Measurements from ENCODE around the gene GDAP1L1.

Gene GDAP1L1

GRCh38 chr20:44268802-44269201, 21.7 kb downstream of the GDAP1L1 start:
- Histone ChIP-seq H3K79me2 (ENCODE audit: insufficient read depth, low read length) (no peaks in the 10 kb centered on the region), H3K27me3 (ENCODE audit: insufficient read depth, low read length, poor library complexity) (no peaks in the 10 kb centered on the region), H3K9me3 (ENCODE audit: insufficient read depth, low read length, severe bottlenecking) (no peaks in the 10 kb centered on the region), H4K20me1 (ENCODE audit: insufficient read depth, low read length) (0 out of 2 replicates have a peak, but pooled peaks cover 5% of the 10 kb centered on the region), H3K4me2 (ENCODE audit: insufficient read depth, low read length) (no peak overlapping the region), H3K9ac (ENCODE audit: low read depth, low read length) (no peak overlapping the region), H2AFZ (ENCODE audit: low read depth, low read length) (no peak overlapping the region), H3K27ac (ENCODE audit: low read length) (no peak overlapping the region), H3K4me3 (ENCODE audit: low read depth in 1 of 2, low read length in 2 of 2) (no peak overlapping the region), H3K4me1 (ENCODE audit: insufficient read depth, low read length) (no peaks in the 10 kb centered on the region), H3K36me3 (ENCODE audit: insufficient read depth, low read length) (no peaks in the 10 kb centered on the region)
- ATAC-seq (ENCODE audit: insufficient read depth, low read depth) (no peak), DNase-seq (no peak)
- TF ChIP-seq CTCF (IDR thresholded peaks at IDR 0.05; ENCODE audit: borderline replicate concordance, extremely low read depth, low read length, poor library complexity, severe bottlenecking) (no peak), EZH2 (IDR thresholded peaks at IDR 0.05; ENCODE audit: borderline replicate concordance, low read depth, low read length, severe bottlenecking) (no peak)

GRCh38 chr20:44271915-44272663, 25.0 kb downstream of the GDAP1L1 start:
- DNase-seq: peak; percentile 9
- Histone ChIP-seq H3K9ac (ENCODE audit: low read depth, low read length) (no peak overlapping the region), H3K27me3 (ENCODE audit: insufficient read depth, low read length, poor library complexity) (no peaks in the 10 kb centered on the region), H3K4me3 (ENCODE audit: low read depth in 1 of 2, low read length in 2 of 2) (no peak overlapping the region), H3K79me2 (ENCODE audit: insufficient read depth, low read length) (no peaks in the 10 kb centered on the region), H3K4me2 (ENCODE audit: insufficient read depth, low read length) (no peak overlapping the region), H3K9me3 (ENCODE audit: insufficient read depth, low read length, severe bottlenecking) (no peaks in the 10 kb centered on the region), H3K4me1 (ENCODE audit: insufficient read depth, low read length) (no peaks in the 10 kb centered on the region), H3K36me3 (ENCODE audit: insufficient read depth, low read length) (no peaks in the 10 kb centered on the region), H3K27ac (ENCODE audit: low read length) (no peak overlapping the region), H2AFZ (ENCODE audit: low read depth, low read length) (no peak overlapping the region), H4K20me1 (ENCODE audit: insufficient read depth, low read length) (0 out of 2 replicates have a peak, but pooled peaks cover 3% of the 10 kb centered on the region)
- no peak for TF ChIP-seq EZH2 (IDR thresholded peaks at IDR 0.05; ENCODE audit: borderline replicate concordance, low read depth, low read length, severe bottlenecking)
- peak; percentile 57 for TF ChIP-seq CTCF (IDR thresholded peaks at IDR 0.05; ENCODE audit: borderline replicate concordance, extremely low read depth, low read length, poor library complexity, severe bottlenecking)
- no peak for ATAC-seq (ENCODE audit: insufficient read depth, low read depth)

GRCh38 chr20:44273231-44274215, 26.4 kb downstream of the GDAP1L1 start:
- Histone ChIP-seq H3K9ac (ENCODE audit: low read depth, low read length) (no peak overlapping the region), H3K9me3 (ENCODE audit: insufficient read depth, low read length, severe bottlenecking) (no peaks in the 10 kb centered on the region)
- no peak for TF ChIP-seq CTCF (IDR thresholded peaks at IDR 0.05; ENCODE audit: borderline replicate concordance, extremely low read depth, low read length, poor library complexity, severe bottlenecking)
- TF ChIP-seq EZH2 (IDR thresholded peaks at IDR 0.05; ENCODE audit: borderline replicate concordance, low read depth, low read length, severe bottlenecking): no peak

More at GRCh38 chr20:44273231-44274215, 26.4 kb downstream of the GDAP1L1 start:
- DNase-seq (no peak), ATAC-seq (ENCODE audit: insufficient read depth, low read depth) (no peak)
- Histone ChIP-seq H3K27ac (ENCODE audit: low read length) (no peak overlapping the region), H3K79me2 (ENCODE audit: insufficient read depth, low read length) (no peaks in the 10 kb centered on the region), H3K4me3 (ENCODE audit: low read depth in 1 of 2, low read length in 2 of 2) (no peak overlapping the region), H2AFZ (ENCODE audit: low read depth, low read length) (no peak overlapping the region), H3K36me3 (ENCODE audit: insufficient read depth, low read length) (no peaks in the 10 kb centered on the region), H3K4me2 (ENCODE audit: insufficient read depth, low read length) (no peak overlapping the region), H3K4me1 (ENCODE audit: insufficient read depth, low read length) (no peaks in the 10 kb centered on the region), H3K27me3 (ENCODE audit: insufficient read depth, low read length, poor library complexity) (no peaks in the 10 kb centered on the region), H4K20me1 (ENCODE audit: insufficient read depth, low read length) (0 out of 2 replicates have a peak, but pooled peaks cover 3% of the 10 kb centered on the region)
